ENCODE results near the gene RFX3. TPM values are rescaled to one million over a fixed set of nuclear protein-coding genes. Genes with fewer than 3 reads are reported as not detected.

The RFX3 gene
- total RNA-seq, 1 experiment from 2014 or later, result 3.7 TPM

- H3K27me3 ChIP-seq (ENCODE audit: control insufficient read depth, insufficient read depth, low read length), result no peaks in the 10 kb centered on the region
- H3K4me3 ChIP-seq (ENCODE audit: insufficient read depth, low read depth, low read length), result no peak overlapping the region
- no peaks in the 10 kb centered on the region for H3K36me3 ChIP-seq (replicated peaks; ENCODE audit: control insufficient read depth, insufficient read depth, low read length)
- DNase-seq, result no peak
Measured at GRCh38 chr9:3475300-3476020, 50.3 kb downstream of the RFX3 start.

- no peak for DNase-seq
- Histone ChIP-seq H3K36me3 (replicated peaks; ENCODE audit: control insufficient read depth, insufficient read depth, low read length) (no peaks in the 10 kb centered on the region), H3K4me3 (ENCODE audit: insufficient read depth, low read depth, low read length) (no peak overlapping the region), H3K27me3 (ENCODE audit: control insufficient read depth, insufficient read depth, low read length) (no peaks in the 10 kb centered on the region)
Measured at GRCh38 chr9:3474821-3475220, 51.0 kb downstream of the RFX3 start.

GRCh38 chr9:3473405-3473804 is 52.4 kb downstream of the RFX3 start:
- no peak for DNase-seq
- Histone ChIP-seq H3K27me3 (ENCODE audit: control insufficient read depth, insufficient read depth, low read length) (no peaks in the 10 kb centered on the region), H3K4me3 (ENCODE audit: insufficient read depth, low read depth, low read length) (no peak overlapping the region), H3K36me3 (replicated peaks; ENCODE audit: control insufficient read depth, insufficient read depth, low read length) (no peaks in the 10 kb centered on the region)

GRCh38 chr9:3471883-3472282 is 53.9 kb downstream of the RFX3 start:
- H3K4me3 ChIP-seq (ENCODE audit: insufficient read depth, low read depth, low read length), result no peak overlapping the region
- no peak for DNase-seq

GRCh38 chr9:3468421-3469205 is 57.2 kb downstream of the RFX3 start:
- Histone ChIP-seq H3K27me3 (ENCODE audit: control insufficient read depth, insufficient read depth, low read length) (no peaks in the 10 kb centered on the region), H3K4me3 (ENCODE audit: insufficient read depth, low read depth, low read length) (no peak overlapping the region), H3K36me3 (replicated peaks; ENCODE audit: control insufficient read depth, insufficient read depth, low read length) (no peaks in the 10 kb centered on the region)
- DNase-seq, result no peak

More at GRCh38 chr9:3471883-3472282, 53.9 kb downstream of the RFX3 start:
- Histone ChIP-seq H3K27me3 (ENCODE audit: control insufficient read depth, insufficient read depth, low read length) (no peaks in the 10 kb centered on the region), H3K36me3 (replicated peaks; ENCODE audit: control insufficient read depth, insufficient read depth, low read length) (no peaks in the 10 kb centered on the region)

- Histone ChIP-seq H3K4me3 (ENCODE audit: insufficient read depth, low read depth, low read length) (no peak overlapping the region), H3K36me3 (replicated peaks; ENCODE audit: control insufficient read depth, insufficient read depth, low read length) (no peaks in the 10 kb centered on the region), H3K27me3 (ENCODE audit: control insufficient read depth, insufficient read depth, low read length) (no peaks in the 10 kb centered on the region)
- DNase-seq, result peak; percentile 28
Measured at GRCh38 chr9:3467593-3468219, 58.1 kb downstream of the RFX3 start.

GRCh38 chr9:3464033-3464638 is 61.7 kb downstream of the RFX3 start:
- Histone ChIP-seq H3K36me3 (replicated peaks; ENCODE audit: control insufficient read depth, insufficient read depth, low read length) (no peaks in the 10 kb centered on the region), H3K27me3 (ENCODE audit: control insufficient read depth, insufficient read depth, low read length) (no peaks in the 10 kb centered on the region), H3K4me3 (ENCODE audit: insufficient read depth, low read depth, low read length) (no peak overlapping the region)
- DNase-seq, result no peak

GRCh38 chr9:3458806-3459475 is 66.9 kb downstream of the RFX3 start:
- Histone ChIP-seq H3K4me3 (ENCODE audit: insufficient read depth, low read depth, low read length) (no peak overlapping the region), H3K27me3 (ENCODE audit: control insufficient read depth, insufficient read depth, low read length) (no peaks in the 10 kb centered on the region), H3K36me3 (replicated peaks; ENCODE audit: control insufficient read depth, insufficient read depth, low read length) (no peaks in the 10 kb centered on the region)
- DNase-seq, result no peak

- DNase-seq, result no peak
- Histone ChIP-seq H3K27me3 (ENCODE audit: control insufficient read depth, insufficient read depth, low read length) (no peaks in the 10 kb centered on the region), H3K36me3 (replicated peaks; ENCODE audit: control insufficient read depth, insufficient read depth, low read length) (no peaks in the 10 kb centered on the region), H3K4me3 (ENCODE audit: insufficient read depth, low read depth, low read length) (no peak overlapping the region)
Measured at GRCh38 chr9:3457175-3457574, 68.6 kb downstream of the RFX3 start.

- H3K4me3 ChIP-seq (ENCODE audit: insufficient read depth, low read depth, low read length), result no peak overlapping the region
- H3K36me3 ChIP-seq (replicated peaks; ENCODE audit: control insufficient read depth, insufficient read depth, low read length), result no peaks in the 10 kb centered on the region
- no peaks in the 10 kb centered on the region for H3K27me3 ChIP-seq (ENCODE audit: control insufficient read depth, insufficient read depth, low read length)
- no peak for DNase-seq
Measured at GRCh38 chr9:3455717-3456116, 70.1 kb downstream of the RFX3 start.

GRCh38 chr9:3455094-3455493 is 70.7 kb downstream of the RFX3 start:
- no peak for DNase-seq
- no peak overlapping the region for H3K4me3 ChIP-seq (ENCODE audit: insufficient read depth, low read depth, low read length)
- H3K36me3 ChIP-seq (replicated peaks; ENCODE audit: control insufficient read depth, insufficient read depth, low read length), result no peaks in the 10 kb centered on the region
- no peaks in the 10 kb centered on the region for H3K27me3 ChIP-seq (ENCODE audit: control insufficient read depth, insufficient read depth, low read length)

- H3K36me3 ChIP-seq (replicated peaks; ENCODE audit: control insufficient read depth, insufficient read depth, low read length), result no peaks in the 10 kb centered on the region
- no peak for DNase-seq
- H3K4me3 ChIP-seq (ENCODE audit: insufficient read depth, low read depth, low read length), result no peak overlapping the region
- H3K27me3 ChIP-seq (ENCODE audit: control insufficient read depth, insufficient read depth, low read length), result no peaks in the 10 kb centered on the region
Measured at GRCh38 chr9:3451956-3452355, 73.8 kb downstream of the RFX3 start.

GRCh38 chr9:3447788-3448187 is 78.0 kb downstream of the RFX3 start:
- no peak for DNase-seq

GRCh38 chr9:3447143-3447542 is 78.7 kb downstream of the RFX3 start:
- H3K27me3 ChIP-seq (ENCODE audit: control insufficient read depth, insufficient read depth, low read length), result no peaks in the 10 kb centered on the region
- H3K4me3 ChIP-seq (ENCODE audit: insufficient read depth, low read depth, low read length), result no peak overlapping the region
- no peaks in the 10 kb centered on the region for H3K36me3 ChIP-seq (replicated peaks; ENCODE audit: control insufficient read depth, insufficient read depth, low read length)
- no peak for DNase-seq

More at GRCh38 chr9:3447788-3448187, 78.0 kb downstream of the RFX3 start:
- Histone ChIP-seq H3K4me3 (ENCODE audit: insufficient read depth, low read depth, low read length) (no peak overlapping the region), H3K36me3 (replicated peaks; ENCODE audit: control insufficient read depth, insufficient read depth, low read length) (no peaks in the 10 kb centered on the region), H3K27me3 (ENCODE audit: control insufficient read depth, insufficient read depth, low read length) (no peaks in the 10 kb centered on the region)

All from H7 (cell line).